Thyroid gland (tissue), 4 donors: ENCODE data around the gene ANKRD13C. TPM values are rescaled to one million over a fixed set of nuclear protein-coding genes. Genes with fewer than 3 reads are reported as not detected.
"Not testable (repeated sequence)": the region's sequence is repeated elsewhere in the genome, so short reads cannot be mapped to it uniquely, and the experiment has no call there.

Experiments
- DNase-seq, 2 donors: peaks; one replicate each; pipeline ENCODE4 v3.0.0-alpha.2; 2019
- H3K27ac ChIP-seq, 3 donors: fragments of 200-600 bp; sonication (generic); 1 replicate in 2 of 3; 2 replicates in 1 of 3; pipeline ENCODE4 v1.5.1; 2016 to 2019; ENCODE audit warnings: mild to moderate bottlenecking in 1 of 3, moderate library complexity in 1 of 3
- H3K27me3 ChIP-seq: fragments of 200-600 bp; sonication (generic); one replicate; pipeline ENCODE4 v1.5.1; 2019
- H3K36me3 ChIP-seq, 2 donors: fragments of 200-600 bp; sonication (generic); one replicate each; pipeline ENCODE4 v1.5.1; 2016 to 2019
- H3K4me1 ChIP-seq, 2 donors: fragments of 200-600 bp; sonication (generic); one replicate each; pipeline ENCODE4 v1.5.1; 2017 to 2019
- H3K4me3 ChIP-seq, 3 donors: fragments of 200-600 bp; sonication (generic); replicated peaks in 1 of 3; 1 replicate in 2 of 3; 2 replicates in 1 of 3; pipeline ENCODE4 v1.5.1; 2016; ENCODE audit warnings: mild to moderate bottlenecking in 1 of 3
- H3K9me3 ChIP-seq: fragments of 200-600 bp; sonication (generic); one replicate; pipeline ENCODE4 v1.5.1; 2017
- POLR2A ChIP-seq, 2 donors: fragments of 450-650 bp; IDR thresholded peaks; one replicate each; pipeline ENCODE4 v1.6.1; 2017; ENCODE audit warnings: antibody characterized with exemption in 2 of 2, mild to moderate bottlenecking in 2 of 2, moderate library complexity in 1 of 2
- WGBS, 2 donors: methylation state at CpG; one replicate each; pipeline ENCODE4 v1.1.5; 2017; 5-methylcytosine and 5-hydroxymethylcytosine counted together
- intact Hi-C: fragments of 100-400 bp; cut with DNase I; formaldehyde crosslinking; loops from one replicate; pipeline ENCODE4 v1.15.1; 2023
- total RNA-seq, 4 donors: library from RNA; depleted of rRNA; stranded (reverse); fragments of >200 nt; gene quantifications; one replicate each; pipeline ENCODE4 v1.2.3, GENCODE V29; 2016
- TF ChIP-seq, protein P1 (sequence below), 6 experiments: fragments of 200-600 bp in 3 of 6; fragments of 450-650 bp in 3 of 6; sonication (generic) in 3 of 6; IDR thresholded peaks; one replicate each; pipeline ENCODE4 v1.5.1; 2016 to 2019; ENCODE audit warnings: antibody characterized with exemption in 6 of 6, mild to moderate bottlenecking in 2 of 6, inconsistent platforms in 1 of 6, moderate library complexity in 1 of 6

Gene ANKRD13C
- total RNA-seq, 4 donors from 2014 or later = 26.5 to 37.2 (median 29.6) TPM

- WGBS, 2 donors = 93 to 96% methylated on average over 2 of the region's 2 CpGs
- no peak overlapping the region for H3K4me3 ChIP-seq
- intact Hi-C loops = no loop called here
- H3K4me1 ChIP-seq = no peaks in the 10 kb centered on the region
- no peaks in the 10 kb centered on the region for H3K36me3 ChIP-seq
- no peak for TF ChIP-seq POLR2A (IDR thresholded peaks at IDR 0.05)
- TF ChIP-seq, protein P1, sequence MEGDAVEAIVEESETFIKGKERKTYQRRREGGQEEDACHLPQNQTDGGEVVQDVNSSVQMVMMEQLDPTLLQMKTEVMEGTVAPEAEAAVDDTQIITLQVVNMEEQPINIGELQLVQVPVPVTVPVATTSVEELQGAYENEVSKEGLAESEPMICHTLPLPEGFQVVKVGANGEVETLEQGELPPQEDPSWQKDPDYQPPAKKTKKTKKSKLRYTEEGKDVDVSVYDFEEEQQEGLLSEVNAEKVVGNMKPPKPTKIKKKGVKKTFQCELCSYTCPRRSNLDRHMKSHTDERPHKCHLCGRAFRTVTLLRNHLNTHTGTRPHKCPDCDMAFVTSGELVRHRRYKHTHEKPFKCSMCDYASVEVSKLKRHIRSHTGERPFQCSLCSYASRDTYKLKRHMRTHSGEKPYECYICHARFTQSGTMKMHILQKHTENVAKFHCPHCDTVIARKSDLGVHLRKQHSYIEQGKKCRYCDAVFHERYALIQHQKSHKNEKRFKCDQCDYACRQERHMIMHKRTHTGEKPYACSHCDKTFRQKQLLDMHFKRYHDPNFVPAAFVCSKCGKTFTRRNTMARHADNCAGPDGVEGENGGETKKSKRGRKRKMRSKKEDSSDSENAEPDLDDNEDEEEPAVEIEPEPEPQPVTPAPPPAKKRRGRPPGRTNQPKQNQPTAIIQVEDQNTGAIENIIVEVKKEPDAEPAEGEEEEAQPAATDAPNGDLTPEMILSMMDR (IDR thresholded peaks at IDR 0.05) = no peak
- H3K9me3 ChIP-seq = no peaks in the 10 kb centered on the region
- no peak for DNase-seq
- H3K27ac ChIP-seq = no peak overlapping the region
- H3K27me3 ChIP-seq = no peaks in the 10 kb centered on the region
These were observed 30.0 kb upstream of the ANKRD13C start for GRCh38 chr1:70384542-70384941.

DNA sequence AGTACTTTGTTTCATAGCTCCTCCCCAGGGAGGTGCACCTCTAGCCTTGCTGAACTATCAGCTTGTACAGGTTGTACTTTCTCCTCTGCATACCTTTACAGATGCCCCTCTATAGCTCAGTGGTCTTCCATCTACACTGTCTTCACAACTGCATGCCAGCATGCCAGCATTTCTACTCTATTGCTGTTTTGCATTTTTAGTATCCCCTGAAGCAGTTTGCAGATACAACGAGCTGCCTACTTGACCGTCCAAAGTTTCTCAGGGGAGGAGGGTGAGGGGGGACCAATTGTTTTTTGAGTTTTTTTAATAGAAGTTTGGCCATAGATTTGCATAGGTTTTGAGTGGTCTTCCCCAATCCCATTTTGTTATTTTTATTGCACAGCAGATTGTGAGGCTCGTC, 29.0 kb upstream of the ANKRD13C start:
- Histone ChIP-seq H3K27ac (no peak overlapping the region), H3K27me3 (no peaks in the 10 kb centered on the region), H3K4me3 (no peak overlapping the region), H3K9me3 (no peaks in the 10 kb centered on the region), H3K36me3 (no peaks in the 10 kb centered on the region), H3K4me1 (no peaks in the 10 kb centered on the region)
- DNase-seq = no peak
- intact Hi-C loops = no loop called here
- TF ChIP-seq POLR2A (IDR thresholded peaks at IDR 0.05) = no peak
- TF ChIP-seq, protein P1 (IDR thresholded peaks at IDR 0.05) = no peak
- 68% methylated on average over 3 of the region's 3 CpGs for WGBS, 2 donors

DNA sequence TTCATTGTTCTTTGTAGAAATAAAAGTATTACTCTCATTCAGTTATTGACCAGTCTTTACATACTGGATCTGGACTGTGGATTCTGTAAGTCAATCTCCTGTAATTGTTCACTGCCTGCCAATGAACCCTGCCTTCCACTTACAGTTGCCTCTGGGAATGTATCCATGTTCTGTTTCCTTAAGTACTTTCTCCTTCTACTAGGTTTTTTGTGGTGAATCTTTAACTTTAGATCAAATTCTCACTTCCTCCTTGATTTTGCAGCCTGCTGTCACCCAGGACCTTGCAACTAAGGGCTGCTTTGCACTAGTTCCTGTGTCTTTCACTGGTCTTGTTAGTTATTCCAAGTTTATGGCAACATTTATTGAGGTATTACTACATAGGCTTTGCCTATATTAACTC, 28.2 kb upstream of the ANKRD13C start:
- H3K27ac ChIP-seq = no peak overlapping the region
- no peak for DNase-seq
- no peaks in the 10 kb centered on the region for H3K36me3 ChIP-seq
- H3K4me1 ChIP-seq = no peaks in the 10 kb centered on the region
- intact Hi-C loops = no loop called here
- no peaks in the 10 kb centered on the region for H3K9me3 ChIP-seq
- TF ChIP-seq, protein P1 (IDR thresholded peaks at IDR 0.05) = no peak
- TF ChIP-seq POLR2A (IDR thresholded peaks at IDR 0.05) = no peak
- no peak overlapping the region for H3K4me3 ChIP-seq
- no peaks in the 10 kb centered on the region for H3K27me3 ChIP-seq

- intact Hi-C loops = no loop called here
- no peaks in the 10 kb centered on the region for H3K27me3 ChIP-seq
- H3K9me3 ChIP-seq = no peaks in the 10 kb centered on the region
- DNase-seq = no peak
- H3K27ac ChIP-seq = no peak overlapping the region
- TF ChIP-seq, protein P1 (IDR thresholded peaks at IDR 0.05) = no peak
- TF ChIP-seq POLR2A (IDR thresholded peaks at IDR 0.05) = no peak
- H3K4me1 ChIP-seq = no peaks in the 10 kb centered on the region
- no peak overlapping the region for H3K4me3 ChIP-seq
- H3K36me3 ChIP-seq = no peaks in the 10 kb centered on the region
- 84 to 87% methylated on average over 6 of the region's 6 CpGs for WGBS, 2 donors
These were observed 21.7 kb upstream of the ANKRD13C start for GRCh38 chr1:70376196-70376595.

DNA sequence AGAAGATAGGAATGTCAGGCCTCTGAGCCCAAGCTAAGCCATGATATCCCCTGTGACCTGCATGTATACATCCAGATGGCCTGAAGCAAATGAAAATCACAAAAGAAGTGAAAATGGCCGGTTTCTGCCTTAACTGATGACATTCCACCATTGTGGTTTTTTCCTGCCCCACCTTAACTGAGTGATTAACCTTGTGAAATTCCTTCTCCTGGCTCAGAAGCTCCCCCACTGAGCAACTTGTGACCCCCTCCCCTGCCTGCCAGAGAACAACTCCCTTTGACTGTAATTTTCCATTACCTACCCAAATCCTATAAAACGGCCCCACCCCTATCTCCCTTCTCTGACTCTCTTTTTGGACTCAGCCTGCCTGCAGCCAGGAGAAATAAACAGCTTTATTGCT, 19.1 kb upstream of the ANKRD13C start:
- DNase-seq, intact Hi-C loops, H3K9me3 ChIP-seq, H3K4me1 ChIP-seq, H3K36me3 ChIP-seq, H3K4me3 ChIP-seq, H3K27ac ChIP-seq, H3K27me3 ChIP-seq: not testable (repeated sequence)
- WGBS, 2 donors = 83 to 89% methylated on average over 2 of the region's 2 CpGs

DNA sequence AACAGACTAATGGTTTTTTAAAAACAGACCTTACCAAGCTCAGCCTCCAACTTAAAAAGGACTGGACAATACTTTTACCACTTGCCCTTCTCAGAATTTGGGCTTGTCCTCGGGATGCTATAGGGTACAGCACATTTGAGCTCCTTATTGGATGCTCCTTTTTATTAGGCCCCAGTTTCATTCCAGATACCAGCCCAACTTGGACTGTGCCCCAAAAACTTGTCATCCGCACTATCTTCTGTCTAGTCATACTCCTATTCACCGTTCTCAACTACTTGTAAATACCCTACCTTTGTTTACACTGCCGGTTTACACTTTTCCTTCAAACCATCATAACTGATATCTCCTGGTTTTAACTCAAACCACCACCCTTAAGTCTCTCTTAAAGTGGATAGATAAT, 17.9 kb upstream of the ANKRD13C start:
- intact Hi-C loops = no loop called here
- no peaks in the 10 kb centered on the region for H3K27me3 ChIP-seq
- H3K4me3 ChIP-seq = no peak overlapping the region
- no peak for DNase-seq
- no peaks in the 10 kb centered on the region for H3K4me1 ChIP-seq
- no peaks in the 10 kb centered on the region for H3K36me3 ChIP-seq
- H3K9me3 ChIP-seq = no peaks in the 10 kb centered on the region
- TF ChIP-seq POLR2A (IDR thresholded peaks at IDR 0.05) = no peak
- TF ChIP-seq, protein P1 (IDR thresholded peaks at IDR 0.05) = no peak
- WGBS, 2 donors = 92 to 94% methylated on average over 4 of the region's 4 CpGs
- H3K27ac ChIP-seq = no peak overlapping the region

- intact Hi-C loops, H3K36me3 ChIP-seq, DNase-seq, H3K27ac ChIP-seq, H3K9me3 ChIP-seq, H3K4me3 ChIP-seq, H3K27me3 ChIP-seq, H3K4me1 ChIP-seq: not testable (repeated sequence)
- WGBS, 2 donors = 90 to 91% methylated on average over 3 of the region's 3 CpGs
These were observed 17.1 kb upstream of the ANKRD13C start for GRCh38 chr1:70371586-70371985.

DNA sequence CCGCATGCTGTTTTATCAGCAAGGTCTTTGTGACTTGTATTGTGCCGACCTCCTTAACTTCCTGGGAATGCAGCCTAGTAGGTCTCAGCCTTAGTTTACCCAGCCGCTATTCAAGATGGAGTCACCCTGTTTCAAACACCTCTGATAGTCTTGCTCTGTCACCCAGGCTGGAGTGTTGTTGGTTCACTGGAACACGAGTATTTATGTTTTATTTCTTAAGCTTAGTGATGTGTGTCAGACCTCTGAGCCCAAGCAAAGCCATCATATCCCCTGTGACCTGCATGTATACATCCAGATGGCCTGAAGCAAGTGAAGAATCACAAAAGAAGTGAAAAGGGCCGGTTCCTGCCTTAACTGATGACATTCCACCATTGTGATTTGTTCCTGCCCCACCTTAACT, 12.9 kb upstream of the ANKRD13C start:
- H3K4me1 ChIP-seq, H3K9me3 ChIP-seq, H3K36me3 ChIP-seq, intact Hi-C loops, H3K27me3 ChIP-seq, H3K4me3 ChIP-seq, DNase-seq, H3K27ac ChIP-seq: not testable (repeated sequence)
- WGBS, 2 donors = 86 to 87% methylated on average over 5 of the region's 5 CpGs
